A673 (cell line): ENCODE results near the gene SH3RF3. TPM values are rescaled to one million over a fixed set of nuclear protein-coding genes. Genes with fewer than 3 reads are reported as not detected.

Experiments used
- BruUV-seq: library from RNA; stranded (reverse); fragments of 400-500 nt; replicated peaks from 2 replicates; lab custom pipeline; 2021; lab: Mats Ljungman, UMichigan
- CTCF ChIA-PET: fragments of 300-600 bp; sonication (Branson Sonifier 250); formaldehyde crosslinking; loops from one replicate; lab custom pipeline; 2022; ENCODE audit warnings: antibody characterized with exemption; lab: Charles Lee
- POLR2A ChIA-PET: fragments of 300-600 bp; sonication (Branson Sonifier 250); formaldehyde crosslinking; loops from one replicate; lab custom pipeline; 2022; ENCODE audit warnings: antibody characterized with exemption; ENCODE audit not compliant: low non-redundant PET; lab: Charles Lee
- DNase-seq: peaks from one replicate; pipeline ENCODE4 v3.0.0-alpha.2; 2015; ENCODE audit warnings: low spot score
- H3K27ac ChIP-seq: fragments of 200-600 bp; sonication (generic); 2 replicates; pipeline ENCODE4 v1.5.1; 2016; ENCODE audit warnings: mixed run types, low read depth, mild to moderate bottlenecking, mixed read lengths, antibody characterized with exemption, low read length; ENCODE audit not compliant: poor library complexity, severe bottlenecking
- H3K27me3 ChIP-seq: fragments of 200-600 bp; sonication (generic); replicated peaks from 2 replicates; pipeline ENCODE4 v1.6.1; 2017; ENCODE audit warnings: mixed run types, low read depth, mild to moderate bottlenecking, mixed read lengths, antibody characterized with exemption, low read length; ENCODE audit not compliant: insufficient read depth, poor library complexity
- H3K36me3 ChIP-seq: fragments of 200-600 bp; sonication (generic); 2 replicates; pipeline ENCODE4 v1.6.1; 2016; ENCODE audit warnings: mixed run types, mild to moderate bottlenecking, mixed read lengths, antibody characterized with exemption, low read length; ENCODE audit not compliant: insufficient read depth, poor library complexity, severe bottlenecking
- H3K4me1 ChIP-seq: fragments of 200-600 bp; sonication (generic); 2 replicates; pipeline ENCODE4 v1.6.1; 2017; ENCODE audit warnings: mixed run types, mild to moderate bottlenecking, mixed read lengths, antibody characterized with exemption, low read length; ENCODE audit not compliant: insufficient read depth, poor library complexity, severe bottlenecking
- H3K4me3 ChIP-seq: fragments of 200-600 bp; sonication (generic); 2 replicates; pipeline ENCODE4 v1.5.1; 2016; ENCODE audit warnings: low read depth, mixed run types, mild to moderate bottlenecking, mixed read lengths, low read length; ENCODE audit not compliant: poor library complexity, severe bottlenecking
- H3K9me3 ChIP-seq: fragments of 200-600 bp; sonication (generic); 2 replicates; pipeline ENCODE4 v1.6.1; 2016; ENCODE audit warnings: mixed run types, low read depth, mild to moderate bottlenecking, mixed read lengths, antibody characterized with exemption, low read length; ENCODE audit not compliant: poor library complexity, severe bottlenecking
- EZH2 ChIP-seq: fragments of 200-600 bp; sonication (generic); IDR thresholded peaks from 2 replicates; pipeline ENCODE4 v1.6.1; 2017; ENCODE audit warnings: borderline replicate concordance, low read depth, mild to moderate bottlenecking, mixed read lengths, antibody characterized with exemption, low read length; ENCODE audit not compliant: poor library complexity, severe bottlenecking
- intact Hi-C: fragments of 100-400 bp; cut with micrococcal nuclease; formaldehyde crosslinking; loops from one replicate; pipeline ENCODE4 v1.10.0; 2022; ENCODE audit not compliant: unreplicated experiment
- total RNA-seq: library from RNA; stranded (reverse); gene quantifications from 2 replicates; pipeline ENCODE4 v1.2.3, GENCODE V29; 2021
- TF ChIP-seq, protein P1 (sequence below): fragments of 300-800, 200-600 bp; sonication (generic); conservative IDR thresholded peaks from 2 replicates; pipeline ENCODE4 v1.5.1; 2017; ENCODE audit warnings: low read depth, mild to moderate bottlenecking, antibody characterized with exemption, low read length, moderate library complexity, mixed read lengths

SH3RF3 gene
- total RNA-seq, 1 experiment from 2014 or later: 0.15 TPM

DNA sequence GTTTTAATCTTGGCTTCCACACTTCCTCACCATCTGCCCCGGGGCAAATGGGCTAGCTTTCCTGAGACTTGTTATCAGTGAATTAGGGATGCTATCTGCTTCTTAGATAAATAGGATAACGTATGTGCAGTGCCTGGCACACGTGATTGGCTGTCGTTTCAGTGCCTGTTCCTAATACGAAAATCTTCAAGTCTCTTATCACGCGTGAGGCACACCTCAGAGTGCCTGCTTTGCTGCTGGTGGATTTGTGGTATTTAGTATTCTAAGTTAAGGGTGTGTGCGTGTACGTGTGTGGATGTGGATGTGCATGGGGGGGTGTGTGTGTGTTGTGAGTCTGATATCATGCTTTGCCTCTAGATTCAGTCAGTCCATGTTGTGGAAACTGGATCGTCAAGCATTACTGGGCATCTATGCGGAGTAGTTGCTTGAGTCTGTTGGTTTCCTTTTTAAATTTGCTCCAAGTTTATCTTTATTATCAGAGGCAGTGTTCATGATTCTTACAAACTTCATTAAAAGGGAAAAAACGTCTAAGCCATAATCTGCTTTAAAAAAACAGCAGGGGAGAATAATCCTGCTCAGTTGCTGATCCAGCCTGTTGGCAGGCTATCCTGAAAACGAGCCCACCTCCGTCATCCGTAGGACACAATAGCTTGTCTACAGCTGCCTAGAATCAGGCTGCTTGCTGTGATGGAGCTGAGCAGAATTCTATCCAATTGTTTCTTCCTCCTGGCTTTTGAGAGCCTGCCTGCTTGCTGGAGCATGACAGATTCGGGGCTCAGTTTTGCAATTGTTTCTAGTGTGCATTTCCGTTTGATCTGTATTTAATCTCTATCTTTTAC, 6.6 kb downstream of the SH3RF3 start:
- Histone ChIP-seq H3K27me3 (peaks cover 63% of the 10 kb centered on the region), H3K4me3 (no peak overlapping the region), H3K27ac (no peak overlapping the region), H3K36me3 (no peaks in the 10 kb centered on the region), H3K9me3 (no peaks in the 10 kb centered on the region), H3K4me1 (peaks cover 3% of the 10 kb centered on the region)
- DNase-seq: peak; percentile 79
- ChIA-PET CTCF (interaction anchor here (0.9 kb wide), 1 partner anchor 17 kb away, joined by 3 read pairs; no protein-coding TSS in a partner anchor), POLR2A (no interaction called here)
- intact Hi-C loops: no loop called here
- no peak for TF ChIP-seq EZH2
- TF ChIP-seq, protein P1, sequence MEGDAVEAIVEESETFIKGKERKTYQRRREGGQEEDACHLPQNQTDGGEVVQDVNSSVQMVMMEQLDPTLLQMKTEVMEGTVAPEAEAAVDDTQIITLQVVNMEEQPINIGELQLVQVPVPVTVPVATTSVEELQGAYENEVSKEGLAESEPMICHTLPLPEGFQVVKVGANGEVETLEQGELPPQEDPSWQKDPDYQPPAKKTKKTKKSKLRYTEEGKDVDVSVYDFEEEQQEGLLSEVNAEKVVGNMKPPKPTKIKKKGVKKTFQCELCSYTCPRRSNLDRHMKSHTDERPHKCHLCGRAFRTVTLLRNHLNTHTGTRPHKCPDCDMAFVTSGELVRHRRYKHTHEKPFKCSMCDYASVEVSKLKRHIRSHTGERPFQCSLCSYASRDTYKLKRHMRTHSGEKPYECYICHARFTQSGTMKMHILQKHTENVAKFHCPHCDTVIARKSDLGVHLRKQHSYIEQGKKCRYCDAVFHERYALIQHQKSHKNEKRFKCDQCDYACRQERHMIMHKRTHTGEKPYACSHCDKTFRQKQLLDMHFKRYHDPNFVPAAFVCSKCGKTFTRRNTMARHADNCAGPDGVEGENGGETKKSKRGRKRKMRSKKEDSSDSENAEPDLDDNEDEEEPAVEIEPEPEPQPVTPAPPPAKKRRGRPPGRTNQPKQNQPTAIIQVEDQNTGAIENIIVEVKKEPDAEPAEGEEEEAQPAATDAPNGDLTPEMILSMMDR: no peak
- BruUV-seq: no TSS peak

DNA sequence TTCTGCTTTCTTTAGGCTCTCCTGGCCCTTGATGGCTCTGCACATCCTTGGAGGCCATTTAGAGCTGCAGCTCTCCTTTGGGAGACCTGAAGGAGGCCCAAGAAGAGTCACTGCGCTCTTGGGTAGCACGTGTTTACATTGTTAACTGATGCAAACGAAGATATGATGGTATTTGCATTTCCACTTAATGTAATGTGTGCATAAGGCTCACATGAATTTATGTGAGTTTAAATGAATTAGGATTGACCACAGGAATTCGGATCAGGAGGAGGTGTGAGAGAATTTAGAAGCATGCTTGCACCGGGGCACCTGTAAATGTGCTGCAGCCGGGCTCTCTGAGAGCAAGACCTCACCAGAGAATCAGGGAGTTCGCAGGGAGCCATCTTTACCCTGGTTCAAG, 7.5 kb downstream of the SH3RF3 start:
- BruUV-seq: no TSS peak
- ChIA-PET CTCF (interaction anchor here (0.9 kb wide), 1 partner anchor 16 kb away, joined by 3 read pairs; no protein-coding TSS in a partner anchor), POLR2A (no interaction called here)
- Histone ChIP-seq H3K36me3 (no peaks in the 10 kb centered on the region), H3K4me3 (no peak overlapping the region), H3K27ac (no peak overlapping the region), H3K27me3 (peaks cover 54% of the 10 kb centered on the region), H3K9me3 (no peaks in the 10 kb centered on the region), H3K4me1 (peaks cover 3% of the 10 kb centered on the region)
- intact Hi-C loops: no loop called here
- DNase-seq: no peak
- TF ChIP-seq, protein P1: no peak
- TF ChIP-seq EZH2: no peak

DNA sequence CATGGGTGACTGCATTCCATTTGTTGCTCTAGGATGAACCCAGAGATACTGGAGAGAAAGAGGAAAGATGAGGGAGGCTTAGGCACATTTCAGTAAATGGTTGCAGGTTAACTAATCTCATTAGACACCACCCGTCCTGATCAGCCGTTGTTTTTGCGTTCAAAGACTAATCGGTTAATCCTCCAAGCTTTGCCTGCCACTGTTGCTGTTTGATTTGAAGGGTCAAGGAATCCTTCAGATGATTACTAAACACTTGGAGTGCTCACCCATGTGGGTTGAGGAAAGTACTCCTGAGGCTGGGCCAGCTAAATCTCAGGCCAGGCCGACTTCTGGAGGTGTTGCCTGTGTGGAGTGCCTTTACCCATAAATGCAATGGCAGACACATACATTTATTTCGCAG, 8.6 kb downstream of the SH3RF3 start:
- intact Hi-C loops: no loop called here
- no peak for DNase-seq
- POLR2A ChIA-PET: no interaction called here
- H3K27me3 ChIP-seq: peaks cover 43% of the 10 kb centered on the region
- BruUV-seq: no TSS peak
- peaks cover 3% of the 10 kb centered on the region for H3K4me1 ChIP-seq
- TF ChIP-seq, protein P1: no peak
- TF ChIP-seq EZH2: no peak
- H3K27ac ChIP-seq: no peak overlapping the region
- H3K4me3 ChIP-seq: no peak overlapping the region
- H3K36me3 ChIP-seq: no peaks in the 10 kb centered on the region
- CTCF ChIA-PET: no interaction called here
- H3K9me3 ChIP-seq: no peaks in the 10 kb centered on the region
